Renal pelvis (tissue), 4 donors: ENCODE data around the gene ASB2. TPM values are rescaled to one million over a fixed set of nuclear protein-coding genes. Genes with fewer than 3 reads are reported as not detected.

Source experiments
- DNase-seq: peaks from one replicate; pipeline ENCODE4 v3.0.0-alpha.2; 2013
- polyA plus RNA-seq, 3 donors: library from polyadenylated mRNA; unstranded; fragments of 120-200 nt; gene quantifications; one replicate each; pipeline ENCODE4 v1.2.1, GENCODE V29; 2013; ENCODE audit not compliant: insufficient read length in 3 of 3

ASB2 gene
- polyA plus RNA-seq, 3 donors, result 0.29 to 0.51 (median 0.37) TPM

DNA sequence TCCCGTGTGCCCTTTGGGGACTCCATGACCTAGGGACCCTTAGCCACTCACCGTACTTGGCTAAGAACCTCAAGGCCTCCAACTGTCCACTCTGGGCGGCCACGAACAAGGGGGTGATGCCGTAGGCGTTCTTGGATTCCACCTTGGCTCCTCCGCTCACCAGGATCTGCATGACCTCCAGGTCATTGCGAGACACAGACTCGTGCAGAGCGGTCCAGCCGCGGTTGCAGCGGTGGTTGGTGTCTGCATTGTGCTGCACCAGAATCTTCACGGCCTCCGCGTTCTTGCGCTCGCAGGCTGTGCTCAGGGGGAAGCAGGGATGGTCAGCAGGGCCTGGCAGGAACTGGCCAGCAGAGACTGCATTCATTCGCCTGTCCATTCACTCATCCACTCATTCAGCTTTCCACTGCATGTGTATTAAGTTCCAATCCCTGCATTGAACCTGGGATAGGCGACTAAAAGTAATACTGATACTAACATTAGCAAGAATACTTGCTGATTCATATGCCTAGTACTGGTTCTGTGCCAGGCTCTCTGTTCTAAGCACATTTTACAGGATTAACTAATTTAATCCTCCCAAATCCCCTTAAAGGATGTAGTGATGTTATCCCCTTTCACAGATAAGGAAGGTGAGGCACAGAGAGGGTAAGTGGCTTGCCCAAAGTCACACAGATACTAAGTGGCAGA, 25.3 kb downstream of the ASB2 start:
- no peak for DNase-seq

DNA sequence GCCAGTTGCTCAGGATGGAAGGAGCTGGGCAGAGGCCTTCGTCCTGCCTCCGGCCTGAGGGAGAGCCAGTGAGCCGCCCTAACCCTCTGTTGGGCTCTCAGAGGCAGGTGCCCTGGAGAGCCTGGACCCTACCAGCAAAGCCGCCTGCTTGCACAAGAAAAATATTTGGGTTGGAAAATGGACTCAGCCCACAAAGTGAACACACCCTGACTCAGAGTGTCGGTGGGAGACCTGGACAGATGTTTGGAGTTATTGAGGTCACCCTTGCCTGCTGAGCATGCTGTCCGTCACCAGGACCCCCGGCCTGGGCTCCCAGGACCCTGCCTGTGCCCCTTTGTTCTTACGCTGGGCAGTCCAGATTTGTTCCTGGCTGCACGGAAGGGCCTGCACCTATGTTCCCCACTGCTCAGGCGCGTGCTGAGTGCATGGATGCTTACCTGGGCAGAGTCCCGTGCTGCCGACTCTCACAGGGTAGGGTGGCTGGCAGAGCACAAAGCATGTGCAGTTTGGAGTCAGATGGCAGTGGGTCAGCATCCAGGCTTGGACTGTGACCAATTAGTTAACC, 26.8 kb downstream of the ASB2 start:
- DNase-seq, result no peak

DNA sequence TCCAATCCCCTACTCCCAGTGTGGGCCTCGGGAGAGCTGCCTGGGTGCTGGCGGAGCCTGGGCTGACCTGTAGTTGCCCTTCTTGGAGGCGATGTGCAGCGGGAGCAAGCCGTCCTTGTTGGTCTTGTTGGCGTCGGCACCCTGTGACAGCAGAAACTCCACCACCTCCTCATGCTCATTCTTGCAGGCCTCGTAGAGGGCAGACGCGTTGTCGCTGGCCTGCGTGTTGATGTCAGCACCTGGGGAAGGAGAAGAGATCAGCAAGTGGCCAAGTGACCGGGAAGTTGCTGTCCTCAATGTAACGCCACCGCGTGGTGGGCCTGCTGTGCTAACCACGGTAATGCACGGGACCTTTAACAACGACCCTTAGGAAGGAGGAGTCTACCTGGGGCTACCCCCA, 29.1 kb downstream of the ASB2 start:
- DNase-seq, result no peak

DNA sequence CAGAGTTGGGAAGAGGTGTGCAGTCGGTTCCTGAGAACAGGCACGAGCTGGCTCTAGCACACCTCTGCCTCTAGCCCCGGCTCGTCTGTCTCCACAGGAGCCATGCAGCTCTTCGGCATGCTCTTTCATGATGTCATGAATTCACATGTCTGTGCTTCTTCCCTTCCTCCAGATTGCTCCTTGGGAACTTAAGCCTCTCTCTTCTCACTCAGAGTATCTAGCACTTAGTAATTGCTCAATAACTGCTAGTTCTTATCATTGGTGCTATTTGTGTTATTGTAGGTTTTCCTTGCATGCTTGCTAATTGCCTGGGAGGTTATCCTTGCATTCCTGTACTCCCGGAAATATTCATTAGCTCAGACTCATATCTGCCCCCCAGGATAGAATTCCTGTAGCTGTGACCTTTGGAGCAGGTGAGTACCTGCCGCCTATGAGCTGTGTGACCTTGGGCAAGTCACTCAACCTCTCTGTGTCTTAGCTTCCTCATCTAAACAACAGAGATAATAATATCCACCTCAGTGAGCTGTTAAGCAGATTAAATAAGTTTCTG, 29.8 kb downstream of the ASB2 start:
- no peak for DNase-seq

DNA sequence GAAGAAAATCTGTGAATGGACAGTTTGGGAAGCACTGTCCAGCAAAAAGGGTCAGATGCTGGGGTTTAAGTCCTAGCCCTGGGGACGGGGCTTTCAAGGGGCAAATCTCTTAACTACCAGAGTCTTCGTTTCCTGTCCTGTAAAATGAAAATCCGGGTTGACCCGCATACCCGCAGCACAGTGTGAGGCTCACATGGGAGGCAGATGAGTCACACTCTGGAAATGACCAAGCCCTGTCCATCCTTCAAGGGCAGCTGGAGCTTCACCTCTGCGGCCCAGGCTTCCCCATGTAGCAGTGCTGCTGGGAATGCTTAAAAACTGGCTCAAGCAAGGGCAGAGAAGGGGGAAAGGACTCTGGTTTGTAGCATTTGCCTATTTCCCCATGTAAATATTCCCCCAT, 30.3 kb downstream of the ASB2 start:
- no peak for DNase-seq

DNA sequence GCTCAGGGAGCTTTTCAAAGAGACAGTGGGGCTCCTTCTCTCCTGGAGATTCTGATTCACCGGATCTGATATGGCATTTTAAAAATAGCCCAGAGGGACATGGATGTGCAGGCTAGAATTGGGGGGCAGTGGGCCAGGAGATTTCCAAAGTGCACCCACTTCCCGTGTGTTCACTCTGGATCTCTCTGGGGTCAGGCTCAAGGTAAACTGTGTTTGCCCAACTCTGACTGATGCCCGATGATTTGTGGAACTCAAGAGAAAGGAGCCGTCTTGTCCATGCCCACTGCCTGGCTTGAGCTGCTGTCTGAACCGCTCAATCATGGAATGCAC, 31.3 kb downstream of the ASB2 start:
- DNase-seq, result no peak

DNA sequence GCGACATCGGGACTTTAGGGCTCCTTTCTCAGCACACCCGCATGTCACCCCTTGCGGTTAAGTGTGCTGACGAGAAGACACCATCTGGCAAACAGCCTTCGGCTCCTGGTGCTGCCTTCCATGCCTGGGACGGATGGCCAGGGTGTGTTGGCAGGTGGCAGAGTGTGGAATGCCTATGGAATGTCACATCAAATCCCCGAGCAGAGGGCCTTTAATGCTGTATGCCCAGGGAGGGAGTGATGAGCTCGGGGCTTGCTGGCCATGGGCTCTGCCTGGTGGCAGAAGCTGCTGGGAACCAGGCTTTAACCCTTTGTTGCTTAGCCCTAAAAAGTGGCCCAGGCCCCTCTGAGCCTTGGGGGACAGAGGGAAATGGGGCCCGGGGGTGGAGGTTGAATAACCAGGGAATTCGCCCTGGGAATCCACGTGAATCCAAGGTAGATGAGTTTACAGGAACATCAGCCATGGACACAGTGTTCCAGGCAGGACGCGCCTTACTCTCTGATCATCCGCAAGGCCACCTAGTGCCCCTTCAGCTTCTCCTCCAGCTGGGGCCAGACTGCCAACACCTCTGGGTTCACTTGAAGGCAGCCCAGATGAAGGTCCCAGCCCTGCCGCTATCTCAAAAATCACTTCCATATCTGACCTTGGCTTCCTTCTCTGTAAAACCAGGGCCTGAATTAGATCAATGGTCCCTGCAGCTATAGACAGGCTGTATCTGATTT, 31.9 kb downstream of the ASB2 start:
- DNase-seq, result no peak

DNA sequence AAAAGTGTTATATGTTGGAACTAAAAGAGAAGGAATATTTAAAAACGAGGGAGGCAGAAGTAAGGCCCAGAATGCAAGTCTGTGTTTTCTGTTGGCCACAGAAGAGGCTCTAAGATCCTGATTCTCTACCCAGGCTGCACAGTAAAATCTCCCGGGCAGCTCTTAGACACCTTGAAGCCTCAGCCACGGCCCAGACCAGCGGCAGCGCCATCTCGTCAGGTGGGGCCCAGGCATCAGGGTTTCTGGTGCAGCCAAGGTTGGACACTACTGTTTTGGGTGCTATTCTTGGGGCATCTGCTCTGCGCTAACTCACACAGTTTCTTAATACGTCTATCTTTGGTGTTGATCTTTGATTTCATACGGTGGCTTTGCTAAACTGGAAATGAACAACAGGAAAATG, 32.4 kb downstream of the ASB2 start:
- DNase-seq, result no peak

DNA sequence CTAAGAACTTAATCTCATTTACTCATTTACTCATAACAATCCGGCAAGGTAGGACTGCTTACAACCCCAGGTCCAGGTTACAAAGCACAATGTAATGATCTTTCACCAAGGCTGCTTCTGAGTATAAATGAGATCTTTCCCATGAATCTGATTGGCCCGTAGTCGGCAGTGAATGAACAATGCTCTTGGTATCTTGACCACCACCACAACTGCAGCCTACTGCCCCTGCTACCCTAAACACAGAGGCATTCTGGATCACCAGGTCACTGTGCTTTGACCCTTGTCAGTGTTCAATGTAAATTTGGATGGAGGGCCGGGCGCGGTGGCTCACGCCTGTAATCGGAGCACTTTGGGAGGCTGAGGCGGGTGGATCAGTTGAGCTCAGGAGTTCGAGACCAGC, 33.3 kb downstream of the ASB2 start:
- no peak for DNase-seq

DNA sequence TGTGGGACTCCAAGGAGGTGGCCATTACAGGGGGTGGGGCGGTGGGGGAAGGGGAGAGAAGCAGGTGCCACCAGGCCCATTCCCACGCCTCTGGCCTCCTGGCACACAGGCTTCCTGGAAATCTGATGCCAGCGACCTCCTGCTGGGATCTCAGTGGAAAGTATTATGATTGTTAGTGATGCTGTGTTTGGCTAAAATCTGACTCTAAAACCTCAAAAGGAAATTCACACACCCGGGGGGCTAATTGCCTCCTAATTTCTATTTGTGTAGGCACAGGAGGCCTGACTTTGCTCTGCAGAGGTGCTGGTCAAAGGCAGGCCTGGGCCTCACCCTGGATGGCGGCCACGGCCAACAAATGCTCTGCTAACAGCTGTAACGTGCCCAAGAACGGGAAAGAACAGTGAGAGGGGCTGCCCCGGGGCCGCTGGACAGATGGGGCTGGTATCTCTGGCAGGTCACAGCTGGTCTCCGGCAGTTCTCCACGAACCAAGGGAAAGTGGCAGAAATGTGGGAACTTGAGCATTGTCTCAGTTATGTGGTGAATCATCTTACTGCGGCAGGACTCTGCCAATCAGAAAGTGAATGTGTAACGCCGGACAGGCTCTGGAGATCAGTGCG, 35.0 kb downstream of the ASB2 start:
- DNase-seq, result no peak

DNA sequence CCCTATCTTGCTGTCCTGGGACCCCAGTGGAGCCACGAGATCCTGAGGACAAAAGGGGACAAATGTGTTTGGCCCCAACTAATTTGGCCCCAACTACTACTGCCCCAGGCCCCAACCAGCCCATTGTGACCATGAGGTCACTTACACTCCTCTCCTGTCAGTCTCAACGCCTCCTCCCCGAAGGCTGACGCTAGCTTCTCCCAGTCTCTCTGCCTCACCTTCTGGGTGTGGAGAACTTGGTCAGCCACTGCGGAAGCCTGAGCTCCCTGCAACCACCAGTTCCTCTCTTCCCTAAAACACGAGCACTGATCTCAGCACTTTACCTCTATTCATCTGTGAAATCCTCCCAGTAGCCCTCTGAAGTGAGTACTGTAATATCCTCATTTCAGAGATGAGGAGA, 35.9 kb downstream of the ASB2 start:
- DNase-seq, result no peak

DNA sequence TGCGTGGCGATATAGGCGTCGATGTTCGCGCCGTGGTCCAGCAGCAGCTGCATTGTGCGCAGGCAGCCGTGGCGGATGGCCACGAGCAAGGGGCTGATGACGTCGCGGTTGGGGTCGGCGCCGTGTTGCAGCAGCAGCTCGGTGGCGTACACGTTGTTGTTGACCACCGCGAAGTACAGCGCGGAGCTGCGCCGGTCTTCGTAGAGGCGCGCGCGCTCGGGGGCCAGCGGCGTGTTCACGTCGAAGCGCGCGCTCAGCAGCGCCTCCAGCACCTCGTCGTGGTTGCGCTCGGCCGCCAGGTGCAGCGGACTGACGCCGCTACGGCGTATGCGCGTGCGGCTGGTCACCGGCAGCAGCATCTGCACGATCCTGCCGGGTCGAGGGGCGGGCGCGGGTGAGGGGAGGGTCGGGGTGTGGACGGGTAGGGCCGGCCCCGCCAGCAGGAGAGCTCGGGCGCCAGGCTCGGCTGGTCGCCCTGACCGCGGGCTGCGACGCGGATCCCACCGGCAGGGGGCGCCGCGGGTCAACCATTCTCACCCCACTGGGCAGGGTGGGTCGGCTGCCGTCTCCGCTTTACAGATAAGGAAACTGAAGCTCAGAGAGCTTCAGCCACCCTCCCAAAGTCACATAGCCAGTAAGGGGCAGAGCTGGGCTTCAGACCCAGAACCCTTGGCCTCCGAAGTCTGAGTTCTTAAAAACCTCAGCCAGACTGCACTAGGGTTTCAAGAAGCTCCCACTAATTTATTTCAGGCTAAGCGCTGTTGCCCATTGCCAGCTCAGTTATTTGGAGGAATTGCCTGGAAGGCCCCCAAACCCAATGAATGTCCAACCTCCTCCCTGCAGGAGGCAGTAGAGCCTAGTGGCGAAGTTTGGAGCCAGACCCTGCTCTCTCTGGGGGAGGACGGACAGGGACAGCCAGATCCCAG, 36.8 kb downstream of the ASB2 start:
- peak; percentile 50 for DNase-seq

DNA sequence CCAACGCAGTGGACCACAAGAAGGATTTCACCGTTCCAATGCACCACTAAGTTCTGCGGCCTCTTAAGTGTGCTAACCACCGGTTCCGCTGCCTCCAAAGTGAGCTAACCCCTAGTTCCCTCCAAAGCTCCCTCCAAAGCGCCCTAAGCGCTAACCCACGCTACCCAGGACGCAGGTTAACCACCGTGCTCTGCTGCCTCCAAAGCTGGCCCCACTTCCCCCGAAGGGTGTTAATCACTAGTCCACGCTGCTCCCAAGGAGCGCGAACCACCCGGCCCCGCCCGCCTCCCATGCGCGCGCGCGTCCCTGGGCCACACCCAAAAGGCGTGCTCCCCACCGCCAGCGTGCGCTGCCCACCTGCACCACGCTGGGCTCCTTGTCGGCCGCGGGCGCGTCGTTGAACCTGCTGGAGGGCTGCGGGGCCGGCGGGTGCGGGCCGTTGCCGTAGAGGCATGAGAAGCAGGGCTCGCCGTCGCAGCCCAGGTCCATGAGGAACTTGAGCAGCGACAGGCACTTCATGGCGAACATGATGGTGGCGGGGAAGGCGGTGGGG, 37.5 kb downstream of the ASB2 start:
- no peak for DNase-seq

DNA sequence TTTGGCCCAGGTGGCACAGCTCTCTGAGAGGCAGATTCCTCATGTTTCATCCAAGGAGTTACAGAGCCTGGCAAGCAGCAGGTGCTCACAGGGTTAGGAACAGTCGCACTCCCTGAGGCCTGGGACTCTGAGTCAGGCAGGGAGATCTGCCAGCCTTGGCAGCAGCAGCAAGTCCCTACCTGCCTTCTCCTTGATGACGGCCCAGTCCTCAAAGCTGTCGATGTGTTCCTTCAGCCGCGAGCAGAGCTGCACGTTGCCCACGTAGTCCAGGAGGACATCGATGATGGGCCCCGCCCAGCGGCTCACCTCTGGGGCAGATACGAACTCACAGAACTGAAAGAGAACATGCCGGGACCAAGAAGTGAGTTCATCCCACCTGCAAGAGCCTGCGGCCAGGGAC, 38.9 kb downstream of the ASB2 start:
- no peak for DNase-seq

DNA sequence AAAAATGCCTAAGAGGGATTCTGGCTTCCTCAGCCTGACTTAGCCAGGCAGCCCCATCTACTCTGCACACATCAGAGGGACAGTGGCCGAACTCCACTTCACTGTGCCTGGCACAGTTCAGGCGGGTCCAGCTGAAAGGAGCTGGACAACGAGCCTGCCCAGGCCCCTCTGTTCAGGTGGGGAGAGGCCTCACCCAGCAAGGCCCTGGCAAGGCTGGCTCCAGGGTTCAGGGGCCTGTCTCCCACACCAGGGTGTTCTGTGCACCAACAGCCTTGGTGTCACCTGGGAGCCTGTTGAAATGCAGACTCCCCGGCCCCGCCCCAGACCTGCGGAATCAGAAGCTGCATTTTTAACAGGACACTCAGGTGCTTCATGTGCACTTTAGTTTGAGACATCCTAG, 39.4 kb downstream of the ASB2 start:
- DNase-seq, result no peak

DNA sequence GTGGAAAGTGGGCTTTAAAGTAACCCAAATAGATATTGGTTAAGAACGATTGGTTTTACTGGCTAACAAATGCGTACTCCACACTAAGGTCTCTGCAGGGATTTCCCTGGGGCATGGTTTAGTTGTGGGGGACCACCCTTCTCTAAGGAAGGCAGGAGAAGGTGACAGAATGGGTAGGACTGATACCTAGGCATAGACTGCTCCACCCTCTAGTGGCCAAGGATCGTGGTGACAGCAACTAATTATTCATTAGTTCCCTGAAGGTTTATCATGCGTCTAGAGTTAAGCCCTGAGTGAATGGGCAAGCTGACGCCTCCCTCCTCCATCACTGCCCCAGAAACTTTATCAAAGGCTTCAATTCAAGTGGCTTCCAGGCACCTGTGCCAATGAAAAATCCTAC, 40.1 kb downstream of the ASB2 start:
- no peak for DNase-seq

DNA sequence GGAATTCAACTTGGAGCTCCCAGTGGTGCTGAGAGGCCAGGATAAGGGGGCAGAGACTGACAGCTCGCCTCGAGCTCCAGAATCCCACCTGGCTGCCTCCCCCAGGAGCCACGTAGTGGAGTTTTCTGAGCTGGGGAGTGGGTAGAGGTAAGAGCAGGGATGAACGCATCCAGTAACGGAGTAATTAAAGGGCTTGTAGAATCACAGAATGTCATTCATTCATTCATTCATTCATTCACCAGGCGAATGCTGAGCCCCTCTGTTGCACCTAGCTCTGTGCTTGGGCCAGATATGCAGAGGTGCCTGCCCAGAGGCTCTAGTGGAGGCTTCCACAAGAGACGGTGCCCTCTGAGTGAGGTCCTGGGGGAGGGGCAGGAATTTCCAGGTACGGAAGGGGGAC, 41.2 kb downstream of the ASB2 start:
- DNase-seq, result no peak

DNA sequence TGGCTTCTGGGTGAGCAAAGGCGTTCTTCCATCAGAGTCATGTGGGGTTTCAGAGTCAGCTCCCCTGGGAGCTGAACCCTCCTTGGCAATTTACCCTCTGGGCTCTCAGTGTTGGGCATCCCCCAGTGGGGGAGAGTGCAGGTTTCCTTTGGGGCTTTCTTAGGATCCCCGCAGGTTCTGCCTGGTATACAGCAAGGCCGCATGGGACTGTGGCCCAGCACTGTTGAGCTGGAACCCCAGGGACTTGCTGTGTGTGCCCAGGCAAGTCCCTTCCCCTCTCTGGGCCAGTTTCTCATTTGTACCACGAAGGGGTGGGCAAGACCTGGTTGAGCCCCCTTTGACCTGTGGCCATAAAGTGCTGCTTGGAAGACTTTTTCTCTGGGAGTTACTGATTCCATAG, 43.7 kb downstream of the ASB2 start:
- DNase-seq, result no peak

DNA sequence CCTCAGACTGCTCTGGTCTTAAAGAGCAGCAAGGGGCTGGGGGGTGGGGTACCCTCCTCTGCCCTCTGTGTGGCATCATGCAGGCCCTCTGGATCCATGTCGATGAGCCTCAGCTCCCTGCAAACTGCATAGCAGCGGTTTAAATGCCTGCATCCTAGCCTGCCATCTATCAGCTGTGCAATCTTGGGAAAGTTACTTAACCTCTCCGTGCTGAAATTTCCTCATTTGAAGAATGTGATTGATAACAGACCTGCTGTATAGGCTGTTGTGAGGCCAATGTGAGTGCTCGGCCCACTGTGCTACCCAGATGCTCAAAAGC, 45.4 kb downstream of the ASB2 start:
- no peak for DNase-seq

DNA sequence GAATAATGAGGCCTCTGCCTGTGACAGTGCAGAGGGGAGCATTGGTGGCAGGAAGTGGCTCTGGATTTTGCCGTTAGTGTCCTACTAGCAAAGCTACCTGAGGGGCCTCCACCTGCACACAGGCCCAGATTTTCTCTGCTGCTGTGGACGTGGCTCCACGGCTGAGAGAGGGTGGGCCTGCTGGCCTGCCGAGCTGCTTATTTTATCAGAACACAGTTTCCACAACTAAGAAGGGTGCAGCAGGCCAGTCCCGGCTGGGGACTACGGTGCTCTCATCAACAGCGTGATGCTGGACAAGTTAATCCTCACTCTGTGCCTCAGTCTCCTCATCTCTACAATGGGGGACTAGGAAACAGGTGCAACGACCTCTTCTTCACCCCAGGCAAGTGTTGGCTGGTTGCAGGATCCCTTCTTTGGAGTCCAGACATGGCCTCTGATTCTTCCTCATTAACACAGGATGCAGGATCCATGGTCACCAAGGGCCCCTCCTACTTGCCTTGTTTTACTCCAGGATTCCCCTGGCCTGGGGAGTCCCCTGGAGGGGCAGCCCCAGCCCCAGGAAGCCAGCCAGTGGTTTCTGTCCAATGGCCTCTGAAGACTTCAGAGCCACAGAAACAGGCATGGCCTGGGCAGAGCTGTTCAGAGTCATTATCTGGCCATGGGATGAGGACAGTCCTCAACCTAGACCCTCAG, 45.9 kb downstream of the ASB2 start:
- no peak for DNase-seq

DNA sequence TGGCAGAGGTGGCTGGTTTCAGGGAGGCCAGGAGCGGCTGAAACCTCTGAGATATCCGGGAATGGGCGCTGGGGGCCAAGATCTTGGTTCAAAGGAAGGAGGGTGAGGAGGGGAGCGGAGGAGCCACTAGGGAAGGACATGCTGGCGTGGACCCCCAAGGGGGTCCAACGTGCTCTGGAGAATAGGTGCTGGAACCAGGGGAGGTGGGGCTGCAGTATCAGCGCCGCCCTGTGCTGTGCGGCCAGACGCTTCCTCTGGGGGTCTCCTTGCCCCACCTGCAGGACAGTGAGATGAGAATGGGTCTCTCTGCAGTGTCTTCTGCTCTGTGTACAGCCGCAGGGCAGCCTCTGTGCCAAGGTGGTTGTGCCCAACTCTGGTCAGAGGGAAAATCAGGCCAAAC, 46.7 kb downstream of the ASB2 start:
- no peak for DNase-seq
